Fibroblast of lung (primary cell): ENCODE results near the gene CMIP. TPM values are rescaled to one million over a fixed set of nuclear protein-coding genes. Genes with fewer than 3 reads are reported as not detected.

Source experiments
- DNase-seq, 2 donors: peaks; one replicate each; pipeline versions ENCODE4 v3.0.0 to v3.0.0-alpha.2; 2010; ENCODE audit warnings: low read depth in 2 of 2
- H2AFZ ChIP-seq: 2 replicates; pipeline ENCODE4 v1.5.1; 2012; ENCODE audit warnings: low read length, control low read depth, inconsistent platforms
- H3K27ac ChIP-seq: 2 replicates; pipeline ENCODE4 v1.5.1; 2011; ENCODE audit warnings: low read length, control low read depth; ENCODE audit not compliant: insufficient read depth
- H3K27me3 ChIP-seq: 2 replicates; pipeline ENCODE4 v1.5.1; 2011; ENCODE audit warnings: mild to moderate bottlenecking, low read length; ENCODE audit not compliant: control insufficient read depth, insufficient read depth
- H3K36me3 ChIP-seq: 2 replicates; pipeline ENCODE4 v1.5.1; 2011; ENCODE audit warnings: low read length; ENCODE audit not compliant: control insufficient read depth, insufficient read depth
- H3K4me1 ChIP-seq: 2 replicates; pipeline ENCODE4 v1.5.1; 2011; ENCODE audit warnings: low read length; ENCODE audit not compliant: control insufficient read depth, insufficient read depth; ENCODE audit errors: extremely low read depth
- H3K4me2 ChIP-seq: 2 replicates; pipeline ENCODE4 v1.5.1; 2011; ENCODE audit warnings: low read length, control low read depth; ENCODE audit not compliant: insufficient read depth; ENCODE audit errors: extremely low read depth
- H3K4me3 ChIP-seq, 4 experiments: fragments of 200-600 bp in 1 of 4; sonication (generic) in 1 of 4; replicated peaks in 1 of 4; 2 replicates each; pipeline ENCODE4 v1.5.1; 2011 to 2016; ENCODE audit warnings: low read length in 4 of 4, low read depth in 3 of 4, mild to moderate bottlenecking in 3 of 4, control low read depth in 2 of 4, inconsistent platforms in 1 of 4, mixed read lengths in 1 of 4; ENCODE audit not compliant: insufficient read depth in 1 of 4; ENCODE audit errors: control extremely low read depth in 1 of 4
- H3K79me2 ChIP-seq: 2 replicates; pipeline ENCODE4 v1.5.1; 2012; ENCODE audit warnings: mild to moderate bottlenecking, low read length, inconsistent platforms; ENCODE audit not compliant: control insufficient read depth, insufficient read depth
- H3K9ac ChIP-seq: 2 replicates; pipeline ENCODE4 v1.5.1; 2011; ENCODE audit warnings: mild to moderate bottlenecking, low read length, control low read depth; ENCODE audit not compliant: insufficient read depth
- H3K9me3 ChIP-seq: 2 replicates; pipeline ENCODE4 v1.5.1; 2012; ENCODE audit warnings: low read depth, low read length; ENCODE audit not compliant: control insufficient read depth, insufficient read depth
- H4K20me1 ChIP-seq: 2 replicates; pipeline ENCODE4 v1.5.1; 2011; ENCODE audit warnings: low read length; ENCODE audit not compliant: control insufficient read depth, insufficient read depth; ENCODE audit errors: extremely low read depth
- CTCF ChIP-seq, 2 donors: IDR thresholded peaks in 1 of 2; conservative IDR thresholded peaks in 1 of 2; 1 replicate in 1 of 2; 2 replicates in 1 of 2; pipeline ENCODE4 v1.5.1; 2011 to 2012; ENCODE audit warnings: low read length in 2 of 2, control low read depth in 1 of 2, inconsistent platforms in 1 of 2, low read depth in 1 of 2, mild to moderate bottlenecking in 1 of 2
- EZH2 ChIP-seq: IDR thresholded peaks from 2 replicates; pipeline ENCODE4 v1.5.1; 2012; ENCODE audit warnings: low read length, control low read depth, mild to moderate bottlenecking; ENCODE audit errors: missing control alignments
- polyA plus RNA-seq, 2 donors: library from polyadenylated mRNA; depleted of rRNA in 1 of 2; stranded (reverse) in 1 of 2; unstranded in 1 of 2; fragments of >200 nt; gene quantifications; 2 replicates each; pipeline ENCODE4 v1.2.1, GENCODE V29; 2011 to 2012; ENCODE audit warnings: missing spikeins in 1 of 2
- total RNA-seq: library from RNA; depleted of rRNA; stranded (reverse); fragments of >200 nt; gene quantifications from 2 replicates; pipeline ENCODE4 v1.2.1, GENCODE V29; 2014

CMIP gene
- total and polyA plus RNA-seq, 2 donors (not counting 1 experiment from before 2014, with no cell fraction given): 1.9 to 5.1 TPM

- no peaks in the 10 kb centered on the region for H3K9me3 ChIP-seq
- H3K27ac ChIP-seq: no peak overlapping the region
- H3K79me2 ChIP-seq: no peaks in the 10 kb centered on the region
- no peaks in the 10 kb centered on the region for H3K27me3 ChIP-seq
- H3K4me1 ChIP-seq: peaks cover 5% of the 10 kb centered on the region
- no peaks in the 10 kb centered on the region for H4K20me1 ChIP-seq
- H3K36me3 ChIP-seq: no peaks in the 10 kb centered on the region
- H3K9ac ChIP-seq: no peak overlapping the region
- TF ChIP-seq EZH2 (no peak), CTCF (conservative IDR thresholded peaks at IDR 0.05 in 1 of 2, IDR thresholded peaks at IDR 0.05 in 1 of 2; ENCODE audit: low read depth in 1 of 2, low read length in 2 of 2) (peak in 1 of 2 donors; percentile 29)
- no peak overlapping the region for H3K4me2 ChIP-seq
- DNase-seq: peak in 1 of 2 donors; percentile 46
- no peak overlapping the region for H3K4me3 ChIP-seq
- H2AFZ ChIP-seq: no peak overlapping the region
Observed at GRCh38 chr16:81582655-81583441, 138.2 kb downstream of the CMIP start.

- H3K4me2 ChIP-seq: peak overlapping the region; percentile 79
- no peak overlapping the region for H3K9ac ChIP-seq
- no peak overlapping the region for H3K4me3 ChIP-seq
- peak; percentile 77 to 88 for DNase-seq
- peaks cover 5% of the 10 kb centered on the region for H3K4me1 ChIP-seq
- TF ChIP-seq CTCF (conservative IDR thresholded peaks at IDR 0.05 in 1 of 2, IDR thresholded peaks at IDR 0.05 in 1 of 2; ENCODE audit: low read depth in 1 of 2, low read length in 2 of 2) (no peak), EZH2 (no peak)
- H3K27ac ChIP-seq: peak overlapping the region; percentile 31
- no peaks in the 10 kb centered on the region for H4K20me1 ChIP-seq
- no peaks in the 10 kb centered on the region for H3K79me2 ChIP-seq
- H3K36me3 ChIP-seq: no peaks in the 10 kb centered on the region
- H2AFZ ChIP-seq: no peak overlapping the region
- no peaks in the 10 kb centered on the region for H3K27me3 ChIP-seq
- H3K9me3 ChIP-seq: no peaks in the 10 kb centered on the region
Observed at GRCh38 chr16:81583893-81584631, 139.5 kb downstream of the CMIP start.

- Histone ChIP-seq H3K4me1 (peaks cover 5% of the 10 kb centered on the region), H3K79me2 (no peaks in the 10 kb centered on the region), H3K27me3 (no peaks in the 10 kb centered on the region), H3K36me3 (no peaks in the 10 kb centered on the region), H3K9me3 (no peaks in the 10 kb centered on the region), H3K4me3 (no peak overlapping the region), H4K20me1 (no peaks in the 10 kb centered on the region), H3K27ac (no peak overlapping the region), H3K4me2 (no peak overlapping the region), H3K9ac (no peak overlapping the region), H2AFZ (no peak overlapping the region)
- no peak for DNase-seq
- TF ChIP-seq EZH2: no peak
- peak; percentile 8 to 32 for TF ChIP-seq CTCF (conservative IDR thresholded peaks at IDR 0.05 in 1 of 2, IDR thresholded peaks at IDR 0.05 in 1 of 2; ENCODE audit: low read depth in 1 of 2, low read length in 2 of 2)
Observed at GRCh38 chr16:81585785-81586184, 141.2 kb downstream of the CMIP start.
